SK-N-SH (cell line): Measurements from ENCODE around the gene ALPK3.

Source experiments
- CTCF ChIP-seq: fragments of 200-600 bp; sonication (generic); IDR thresholded peaks from 2 replicates; pipeline ENCODE4 v1.6.1; 2017; ENCODE audit warnings: antibody characterized with exemption, mild to moderate bottlenecking, moderate library complexity
- EZH2phosphoT487 ChIP-seq: fragments of 200-600 bp; sonication (generic); IDR thresholded peaks from 2 replicates; pipeline ENCODE4 v1.6.1; 2017; ENCODE audit warnings: low read depth, mixed run types, mild to moderate bottlenecking, antibody characterized with exemption, moderate library complexity, borderline replicate concordance

DNA sequence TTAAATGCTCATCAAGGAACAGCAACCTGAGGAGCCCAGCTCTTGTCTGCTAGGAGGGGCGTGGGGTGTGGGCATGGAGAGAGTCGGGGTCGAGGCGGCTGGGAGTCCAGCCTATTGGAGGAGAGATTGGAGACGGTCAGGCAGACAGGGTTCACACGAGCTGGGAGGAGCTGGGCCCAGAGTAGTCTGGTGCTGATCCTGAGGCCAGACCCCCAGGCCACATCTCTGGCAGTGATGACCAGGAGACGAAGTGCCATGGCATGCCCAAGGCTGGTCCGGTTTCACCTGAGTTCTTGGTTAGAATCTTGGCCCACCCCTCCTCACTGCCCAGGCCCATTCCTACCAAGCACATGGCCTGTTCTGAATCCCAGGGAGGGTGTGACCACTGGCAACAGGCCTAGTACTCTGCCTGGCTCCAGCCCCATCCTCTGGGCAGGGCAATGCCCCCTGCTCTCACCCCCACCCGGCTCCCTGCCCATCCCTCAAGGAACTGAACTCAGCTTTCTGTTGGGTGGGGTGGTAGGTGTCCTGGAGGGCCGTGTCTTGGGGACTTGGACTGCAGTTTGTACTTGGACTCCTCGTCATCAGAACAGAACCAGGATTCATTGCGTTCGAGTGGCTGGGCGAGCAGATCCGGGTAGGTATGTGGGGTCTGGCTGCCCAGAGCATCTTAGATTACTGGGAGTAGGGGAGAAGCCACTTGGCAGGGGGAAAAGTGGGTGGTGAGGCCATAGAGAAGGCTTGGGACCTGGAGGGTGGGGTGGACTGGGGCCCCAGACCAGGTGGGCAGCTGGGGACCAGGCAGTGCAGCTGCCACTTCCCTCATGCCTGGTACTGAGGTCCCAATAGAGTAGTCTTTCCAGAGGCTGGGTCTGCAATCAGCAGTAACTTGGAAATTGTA, 88.1 kb downstream of the ALPK3 start:
- no peak for TF ChIP-seq CTCF
- TF ChIP-seq EZH2phosphoT487, result no peak
